Small intestine (tissue), 7 donors: ENCODE measurements around the gene EID2B. TPM values are rescaled to one million over a fixed set of nuclear protein-coding genes. Genes with fewer than 3 reads are reported as not detected.

Source experiments
- DNase-seq, 2 donors: peaks; one replicate each; pipeline versions ENCODE4 v3.0.0 to v3.0.0-alpha.2; 2013
- FAIRE-seq: peaks from 2 replicates; lab custom pipeline; 2012; peaks lifted over from hg19 to GRCh38; lab: Jason Lieb, UNC
- H3K27ac ChIP-seq, 3 donors: one replicate each; pipeline ENCODE4 v1.5.1; 2013; ENCODE audit warnings: low read length in 2 of 3, mild to moderate bottlenecking in 2 of 3, control low read depth in 1 of 3, inconsistent platforms in 1 of 3, low read depth in 1 of 3, moderate library complexity in 1 of 3
- H3K27me3 ChIP-seq, 3 donors: one replicate each; pipeline ENCODE4 v1.6.1; 2013; ENCODE audit warnings: low read length in 3 of 3, inconsistent platforms in 1 of 3; ENCODE audit not compliant: control insufficient read depth in 3 of 3, insufficient read depth in 3 of 3
- H3K36me3 ChIP-seq, 3 donors: one replicate each; pipeline ENCODE4 v1.6.1; 2013; ENCODE audit warnings: low read length in 3 of 3, inconsistent platforms in 1 of 3, low read depth in 1 of 3, mild to moderate bottlenecking in 1 of 3, moderate library complexity in 1 of 3; ENCODE audit not compliant: control insufficient read depth in 3 of 3, insufficient read depth in 2 of 3
- H3K4me1 ChIP-seq, 3 donors: one replicate each; pipeline ENCODE4 v1.6.1; 2013; ENCODE audit warnings: low read length in 2 of 3, inconsistent platforms in 1 of 3, low read depth in 1 of 3, mild to moderate bottlenecking in 1 of 3, moderate library complexity in 1 of 3; ENCODE audit not compliant: control insufficient read depth in 3 of 3, insufficient read depth in 2 of 3
- H3K4me3 ChIP-seq, 3 donors: one replicate each; pipeline ENCODE4 v1.5.1; 2013; ENCODE audit warnings: low read length in 3 of 3, control low read depth in 1 of 3, inconsistent platforms in 1 of 3, low read depth in 1 of 3, mild to moderate bottlenecking in 1 of 3, moderate library complexity in 1 of 3
- H3K9me3 ChIP-seq, 2 donors: one replicate each; pipeline ENCODE4 v1.6.1; 2013; ENCODE audit warnings: low read depth in 1 of 2, low read length in 1 of 2; ENCODE audit not compliant: control insufficient read depth in 2 of 2, insufficient read depth in 1 of 2
- WGBS, 3 donors: extraction: QIAGEN DNeasy Blood & Tissue Kit; methylation state at CpG; one replicate each; pipeline ENCODE4 v1.1.7; 2013; 5-methylcytosine and 5-hydroxymethylcytosine counted together
- polyA plus RNA-seq, 4 donors: library from polyadenylated mRNA; stranded (reverse) in 3 of 4; unstranded in 1 of 4; fragments of 200-250 nt in 3 of 4; fragments of 120-200 nt in 1 of 4; gene quantifications; one replicate each; pipeline versions ENCODE4 v1.2.1 to v1.2.3, GENCODE V29; 2013
- donor health status: healthy with polysubstance abuse.
- donor health status: control.
- donor health status: control.
- donor health status: Bipolar disorder and iron deficiency.
- donor health status: healthy.

Gene EID2B
- polyA plus RNA-seq, 4 donors = 0.81 to 2.0 (median 0.99) TPM; not detected in 1

- no peaks in the 10 kb centered on the region for H3K9me3 ChIP-seq
- no peak for DNase-seq
- H3K4me3 ChIP-seq = no peak overlapping the region
- H3K27me3 ChIP-seq = peaks cover 0 to 4% (median 0%) of the 10 kb centered on the region in 3 donors
- no peak overlapping the region for H3K27ac ChIP-seq
- no peak for FAIRE-seq
- WGBS, 3 donors = 49 to 53% (median 52%) methylated on average over 2 of the region's 2 CpGs
- H3K36me3 ChIP-seq = no peaks in the 10 kb centered on the region
- H3K4me1 ChIP-seq = peaks cover 0 to 5% (median 0%) of the 10 kb centered on the region in 3 donors
These were observed 9.6 kb upstream of the EID2B start for GRCh38 chr19:39542206-39542605.

- H3K4me1 ChIP-seq = peaks cover 0 to 5% (median 0%) of the 10 kb centered on the region in 3 donors
- no peak for DNase-seq
- H3K27ac ChIP-seq = no peak overlapping the region
- H3K9me3 ChIP-seq = no peaks in the 10 kb centered on the region
- no peaks in the 10 kb centered on the region for H3K27me3 ChIP-seq
- peak overlapping the region in 1 of 3 donors; percentile 76 for H3K4me3 ChIP-seq
- H3K36me3 ChIP-seq = no peaks in the 10 kb centered on the region
- WGBS, 3 donors = 6 to 9% (median 8%) methylated on average over 10 of the region's 10 CpGs
- FAIRE-seq = no peak
These were observed 7.7 kb upstream of the EID2B start for GRCh38 chr19:39540333-39540673.

- peaks cover 0 to 5% (median 0%) of the 10 kb centered on the region in 3 donors for H3K4me1 ChIP-seq
- no peaks in the 10 kb centered on the region for H3K27me3 ChIP-seq
- H3K27ac ChIP-seq = peak within 1 kb of the TSS; percentile 80 to 97 (median 92)
- no peaks in the 10 kb centered on the region for H3K36me3 ChIP-seq
- peak; percentile 93 to 97 for DNase-seq
- 0% methylated on average over 70 to 84 of the region's 84 CpGs for WGBS, 3 donors
- peak within 1 kb of the TSS; percentile 76 to 93 (median 88) for H3K4me3 ChIP-seq
- FAIRE-seq = no peak
- H3K9me3 ChIP-seq = no peaks in the 10 kb centered on the region
These were observed 7.1 kb upstream of the EID2B start, which contains the start of gene EID2 for GRCh38 chr19:39539518-39540332. Gene EID2, minus strand, starts transcription at chr19:39540161. Its CDS starts 82 bp downstream, at chr19:39540079.

- no peak for FAIRE-seq
- WGBS, 3 donors = 1 to 3% (median 3%) methylated on average over 10 of the region's 10 CpGs
- no peaks in the 10 kb centered on the region for H3K9me3 ChIP-seq
- H3K4me1 ChIP-seq = peaks cover 0 to 5% (median 0%) of the 10 kb centered on the region in 3 donors
- no peaks in the 10 kb centered on the region for H3K36me3 ChIP-seq
- peak overlapping the region; percentile 76 to 93 (median 88) for H3K4me3 ChIP-seq
- peak overlapping the region; percentile 78 to 97 (median 80) for H3K27ac ChIP-seq
- no peaks in the 10 kb centered on the region for H3K27me3 ChIP-seq
- DNase-seq = no peak
These were observed 6.5 kb upstream of the EID2B start for GRCh38 chr19:39539165-39539517.

GRCh38 chr19:39533791-39534190, 1.1 kb upstream of the EID2B start:
- Histone ChIP-seq H3K27me3 (peaks cover 0 to 2% (median 0%) of the 10 kb centered on the region in 3 donors), H3K9me3 (no peaks in the 10 kb centered on the region), H3K36me3 (no peaks in the 10 kb centered on the region), H3K4me1 (peaks cover 0 to 4% (median 3%) of the 10 kb centered on the region in 3 donors), H3K27ac (no peak overlapping the region), H3K4me3 (no peak overlapping the region)
- FAIRE-seq (no peak), DNase-seq (no peak)
- 59 to 74% (median 62%) methylated on average over 3 of the region's 3 CpGs for WGBS, 3 donors

- no peak overlapping the region for H3K27ac ChIP-seq
- 18 to 23% (median 19%) methylated on average over 12 of the region's 12 CpGs for WGBS, 3 donors
- H3K9me3 ChIP-seq = no peaks in the 10 kb centered on the region
- peak overlapping the region in 1 of 3 donors; percentile 70 for H3K4me3 ChIP-seq
- H3K4me1 ChIP-seq = peaks cover 0 to 4% (median 2%) of the 10 kb centered on the region in 3 donors
- DNase-seq = no peak
- FAIRE-seq = no peak
- H3K27me3 ChIP-seq = peaks cover 0 to 2% (median 0%) of the 10 kb centered on the region in 3 donors
- H3K36me3 ChIP-seq = no peaks in the 10 kb centered on the region
These were observed 406 bp upstream of the EID2B start for GRCh38 chr19:39533003-39533512.

- H3K36me3 ChIP-seq = no peaks in the 10 kb centered on the region
- DNase-seq (no peak), FAIRE-seq (no peak)
- peak overlapping the region in 2 of 3 donors; percentile 70 to 78 for H3K4me3 ChIP-seq
- H3K9me3 ChIP-seq = no peaks in the 10 kb centered on the region
- peaks cover 0 to 4% (median 2%) of the 10 kb centered on the region in 3 donors for H3K4me1 ChIP-seq
- H3K27me3 ChIP-seq = peaks cover 0 to 2% (median 0%) of the 10 kb centered on the region in 3 donors
- peak overlapping the region in 2 of 3 donors; percentile 75 to 76 for H3K27ac ChIP-seq
- WGBS, 3 donors = 39 to 55% (median 49%) methylated on average over 14 of the region's 14 CpGs
These were observed 819 bp downstream of the EID2B start for GRCh38 chr19:39531834-39532232.

GRCh38 chr19:39525205-39525604, 7.4 kb downstream of the EID2B start:
- Histone ChIP-seq H3K27ac (no peak overlapping the region), H3K4me1 (peaks cover 0 to 3% (median 0%) of the 10 kb centered on the region in 3 donors), H3K27me3 (no peaks in the 10 kb centered on the region), H3K4me3 (no peak overlapping the region), H3K9me3 (no peaks in the 10 kb centered on the region), H3K36me3 (no peaks in the 10 kb centered on the region)
- no peak for FAIRE-seq
- peak in 1 of 2 donors; percentile 32 for DNase-seq
- 48 to 76% (median 51%) methylated on average over 3 of the region's 3 CpGs for WGBS, 3 donors
